Hippocampal formation (tissue), 2 donors: ENCODE measurements around the gene FGB.
"Not testable (repeated sequence)": the region's sequence is repeated elsewhere in the genome, so short reads cannot be mapped to it uniquely, and the experiment has no call there.

Source experiments
- DNase-seq, 2 donors: peaks; one replicate each; lab custom pipeline; 2025; lab: John Stamatoyannopoulos, UW

FGB gene

DNA sequence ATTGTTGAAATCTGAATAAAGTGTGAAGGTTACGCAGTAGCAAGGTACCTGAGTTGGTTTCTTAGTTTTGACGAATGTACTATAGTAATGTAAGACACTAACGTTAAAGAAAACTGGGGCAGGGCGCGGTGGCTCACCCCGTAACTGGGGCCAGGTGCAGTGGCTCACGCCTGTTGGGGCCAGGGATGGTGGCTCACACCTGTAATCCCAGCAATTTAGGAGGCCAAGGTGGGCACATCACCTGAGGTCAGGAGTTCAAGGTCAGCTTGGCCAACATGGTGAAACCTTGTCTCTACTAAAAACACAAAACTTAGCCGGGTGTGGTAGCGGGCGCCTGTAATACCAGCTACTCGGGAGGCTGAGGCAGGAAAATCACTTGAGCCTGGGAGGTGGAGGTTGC lies 34.5 kb downstream of the FGB start:
- DNase-seq = not testable (repeated sequence)

DNA sequence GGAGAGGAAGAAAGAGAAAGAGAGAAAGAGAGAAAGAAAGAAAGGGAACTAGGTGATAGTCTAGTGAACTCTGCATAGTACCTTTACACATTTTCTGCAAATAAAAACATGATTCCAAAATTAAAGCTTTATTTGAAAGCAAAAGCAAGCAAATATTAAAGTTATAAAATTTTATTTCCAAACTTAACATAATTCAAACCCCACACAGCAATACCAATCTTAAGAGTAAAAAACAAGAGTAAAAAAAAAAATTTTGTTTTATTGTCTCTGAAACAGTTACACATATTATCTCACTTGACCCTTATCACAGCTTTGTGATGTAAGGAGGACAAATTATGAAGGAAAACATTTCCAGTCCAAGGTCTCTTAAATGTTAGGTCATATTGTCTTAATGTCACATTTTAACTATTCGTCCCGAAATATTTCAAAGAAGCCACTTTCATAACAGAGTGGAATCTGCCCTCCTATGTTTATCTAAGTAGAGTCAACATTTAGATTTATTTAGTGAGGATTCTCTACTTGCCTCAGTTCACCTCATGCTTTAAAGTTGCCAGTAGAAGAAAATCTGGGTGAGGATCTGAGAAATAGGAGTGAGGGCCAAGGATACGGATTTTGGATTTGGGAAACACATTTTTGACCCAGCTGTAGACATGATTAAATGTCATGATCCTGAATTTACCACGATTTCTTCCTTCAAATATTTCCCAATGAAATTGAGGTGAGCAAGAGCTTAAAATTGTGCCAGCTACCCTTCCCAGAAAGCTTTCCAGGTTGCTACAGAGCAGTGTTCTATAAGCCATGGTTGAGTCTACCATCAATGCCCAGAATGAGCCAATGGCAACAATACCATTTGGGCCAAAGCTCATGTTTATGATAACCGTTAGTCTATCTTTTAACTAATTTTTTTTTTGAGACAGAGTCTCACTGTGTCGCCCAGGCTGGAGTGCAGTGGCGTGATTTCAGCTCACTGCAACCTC lies 35.3 kb downstream of the FGB start:
- no peak for DNase-seq

DNA sequence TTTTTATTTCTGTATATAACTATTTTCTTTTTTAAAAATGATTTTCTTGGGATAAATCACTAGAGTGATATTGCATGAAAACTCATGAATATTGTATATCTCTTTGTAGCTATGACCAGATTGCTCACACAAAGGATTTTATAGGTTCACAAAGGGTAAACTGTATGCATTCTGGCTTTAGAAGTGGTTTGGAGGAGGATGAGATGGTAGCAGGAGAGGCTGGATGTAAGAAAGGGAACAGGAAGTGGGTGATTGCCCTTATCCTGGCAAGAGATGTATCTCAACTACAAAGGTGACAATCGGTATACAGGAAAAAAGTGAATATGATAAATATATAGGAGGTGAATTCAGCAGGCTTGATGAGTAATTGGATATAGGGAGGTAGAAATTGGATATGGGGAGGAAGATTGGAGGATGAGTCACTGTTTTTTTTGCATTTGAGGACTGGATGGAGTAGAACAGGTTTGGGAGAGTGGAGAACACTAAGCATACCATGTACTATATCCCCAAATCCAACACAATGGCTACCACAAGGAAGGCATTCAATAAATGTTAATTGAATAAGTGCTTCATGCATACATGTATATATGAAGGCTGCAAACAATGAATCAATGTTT lies 39.7 kb downstream of the FGB start:
- no peak for DNase-seq

DNA sequence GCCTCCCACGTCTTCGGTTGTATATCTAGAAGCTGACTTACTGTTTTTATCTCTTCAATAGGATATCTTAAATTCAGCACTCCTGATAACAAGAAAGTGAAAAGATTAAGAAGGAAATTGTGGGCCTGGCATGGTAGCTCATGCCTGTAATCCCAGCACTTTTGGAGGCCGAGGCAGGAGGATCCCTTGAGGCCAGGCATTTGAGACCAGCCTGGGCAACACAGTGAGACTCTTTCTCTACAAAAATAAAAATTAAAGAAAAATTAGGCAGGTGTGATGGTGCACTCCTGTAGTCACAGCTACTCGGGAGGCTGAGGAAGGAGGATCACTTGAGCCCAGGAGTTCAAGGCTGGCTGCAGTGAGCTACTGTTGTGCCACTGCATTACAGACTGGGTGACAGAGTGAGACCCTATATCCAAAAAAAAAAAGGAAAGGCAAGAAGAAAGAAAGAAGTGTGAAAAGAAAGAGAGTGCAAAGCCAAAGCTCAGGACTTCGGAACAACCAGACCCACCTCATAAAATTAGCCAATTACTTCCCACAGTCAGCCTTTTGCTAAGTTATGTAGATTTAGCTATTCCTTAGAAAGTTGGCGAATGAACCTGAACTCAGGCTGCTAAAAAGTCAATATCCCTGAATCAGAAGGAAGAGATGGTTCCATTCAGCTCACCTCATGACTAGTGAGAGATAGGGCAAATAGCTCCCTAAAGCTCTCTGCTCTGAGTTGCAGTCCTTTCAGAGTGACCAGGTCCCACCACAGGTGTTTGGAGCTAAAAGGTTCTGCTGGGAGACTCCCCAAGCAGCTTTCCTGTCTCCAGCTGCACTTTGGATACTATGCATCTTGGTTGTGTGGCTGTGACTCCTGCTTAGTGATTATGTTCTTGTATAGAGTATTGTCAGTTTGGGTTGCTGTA lies 40.5 kb downstream of the FGB start:
- DNase-seq = no peak

DNA sequence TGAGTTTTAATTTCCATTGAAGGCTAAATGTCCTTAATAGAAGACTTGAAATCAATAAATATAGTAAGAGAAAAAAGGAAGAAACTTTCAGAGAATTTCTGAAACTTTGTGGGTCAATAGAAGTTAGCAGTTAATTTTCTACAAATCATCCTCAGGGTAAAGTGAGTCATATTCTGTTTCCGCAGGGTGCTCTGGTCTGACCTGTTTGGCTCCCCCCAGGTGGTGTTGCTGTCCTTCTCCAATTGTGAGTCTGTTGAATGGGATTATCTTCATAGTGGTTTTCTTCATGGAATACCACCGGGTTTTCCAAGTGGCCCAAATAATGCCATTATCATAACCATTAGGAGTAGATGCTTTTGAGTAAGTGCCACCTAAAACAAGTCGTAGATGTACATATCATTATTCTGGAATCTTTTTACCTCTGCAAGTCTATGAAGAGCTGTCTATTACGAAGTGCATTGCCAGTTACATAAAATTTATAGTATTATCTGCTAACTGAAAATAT lies 41.9 kb downstream of the FGB start:
- no peak for DNase-seq

DNA sequence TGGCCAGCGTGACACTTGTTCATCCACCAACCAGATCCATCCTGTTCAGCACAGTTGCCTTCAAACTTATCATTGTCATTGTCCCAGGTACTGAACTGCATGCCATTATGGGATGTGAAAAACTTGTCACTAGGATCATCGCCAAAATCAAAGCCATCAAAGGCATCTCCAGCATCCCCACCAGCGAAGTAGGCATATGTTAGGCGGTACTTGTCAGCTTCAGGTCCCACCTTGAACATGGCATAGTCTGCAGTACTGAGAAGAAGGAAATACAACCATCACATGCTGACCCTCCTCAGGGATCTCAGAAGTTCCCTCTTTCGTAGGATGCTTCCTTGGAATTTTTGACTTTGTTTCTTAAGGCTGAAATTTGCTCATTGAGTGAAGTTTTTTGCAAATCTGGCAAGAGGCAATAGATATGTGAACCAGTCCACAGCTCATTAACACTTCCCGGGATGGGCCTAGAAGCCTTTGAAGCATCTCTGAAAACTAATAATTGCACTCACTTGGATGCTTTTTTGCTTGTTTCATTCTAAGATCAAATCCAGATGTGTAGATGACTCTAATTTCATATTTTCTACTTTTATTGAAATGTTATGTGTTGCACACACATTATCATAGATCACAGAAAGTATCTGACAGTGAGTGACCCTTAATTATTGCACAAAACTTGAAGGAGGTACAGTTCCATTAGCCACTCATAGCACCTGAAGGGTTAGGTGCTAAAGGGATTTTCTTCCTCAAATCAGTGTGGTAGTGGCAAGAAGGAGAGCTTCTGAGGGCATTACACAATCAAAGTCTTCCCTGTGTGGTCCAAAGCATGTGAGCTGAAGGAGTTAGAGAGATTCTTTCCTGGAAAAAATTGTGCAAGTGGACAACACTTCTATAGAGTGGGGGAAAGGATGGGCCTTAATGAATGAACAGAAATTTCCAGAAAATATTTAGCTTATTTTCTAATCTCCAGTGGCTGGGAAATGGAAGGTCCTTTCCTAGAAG lies 44.2 kb downstream of the FGB start:
- DNase-seq = no peak

DNA sequence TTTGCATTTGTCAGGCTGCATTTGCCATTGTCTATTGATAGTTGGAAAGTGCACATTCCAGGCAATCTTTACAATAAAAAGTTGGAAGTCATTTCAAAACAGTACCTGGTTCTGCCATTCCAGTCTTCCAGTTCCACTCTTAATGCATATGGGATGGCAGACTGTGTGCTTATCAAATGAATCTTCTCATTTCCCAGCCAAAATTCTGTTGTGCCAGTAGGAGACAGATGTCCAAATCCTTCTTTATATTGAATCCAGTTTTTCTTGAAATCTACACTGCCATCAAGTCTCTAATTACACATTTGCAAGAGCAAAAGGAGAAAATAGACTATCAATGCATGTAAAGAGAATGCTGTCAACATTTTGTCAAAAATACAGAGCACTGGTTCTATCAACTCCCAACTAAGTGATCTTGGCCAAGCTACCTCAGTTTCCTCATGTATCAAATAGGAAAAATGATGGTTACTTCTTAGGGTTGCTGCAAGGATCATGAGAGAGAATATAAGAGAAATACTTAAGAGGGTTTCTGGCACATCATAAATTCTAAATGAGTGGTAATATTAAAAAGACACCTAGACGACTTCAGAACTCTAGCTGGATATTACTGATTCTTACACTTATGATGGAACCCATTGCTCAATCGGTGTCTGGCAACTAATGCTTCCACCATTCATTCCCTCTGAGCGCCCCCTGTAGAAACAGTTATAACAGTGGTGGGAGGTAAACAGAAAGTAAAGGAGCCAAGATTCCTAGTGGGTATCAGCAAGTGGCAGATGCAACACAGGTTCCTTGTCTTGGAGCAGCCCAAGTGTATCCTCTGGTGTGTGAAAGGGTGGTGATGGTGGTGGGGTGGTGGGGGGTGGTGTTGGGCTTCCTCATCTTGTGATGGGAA lies 45.8 kb downstream of the FGB start:
- DNase-seq = no peak

DNA sequence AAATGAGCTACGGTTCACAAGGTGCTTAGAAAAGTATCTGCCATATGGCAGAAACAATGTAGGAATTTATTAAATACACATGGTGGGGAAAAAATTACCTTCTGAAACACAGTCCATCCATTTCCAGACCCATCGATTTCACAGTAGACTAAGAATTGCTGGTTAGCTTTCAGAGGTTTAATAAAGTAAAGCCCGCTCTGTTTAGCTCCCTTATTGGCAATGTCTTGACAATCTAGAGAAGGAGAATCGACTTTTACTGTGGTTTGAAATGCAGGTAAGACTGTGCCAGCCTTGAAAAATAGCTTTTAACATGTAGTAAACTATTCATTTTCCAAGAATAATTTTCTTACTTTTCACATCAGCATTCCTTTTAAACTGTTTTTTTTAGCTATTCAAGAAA lies 46.7 kb downstream of the FGB start:
- DNase-seq = no peak

DNA sequence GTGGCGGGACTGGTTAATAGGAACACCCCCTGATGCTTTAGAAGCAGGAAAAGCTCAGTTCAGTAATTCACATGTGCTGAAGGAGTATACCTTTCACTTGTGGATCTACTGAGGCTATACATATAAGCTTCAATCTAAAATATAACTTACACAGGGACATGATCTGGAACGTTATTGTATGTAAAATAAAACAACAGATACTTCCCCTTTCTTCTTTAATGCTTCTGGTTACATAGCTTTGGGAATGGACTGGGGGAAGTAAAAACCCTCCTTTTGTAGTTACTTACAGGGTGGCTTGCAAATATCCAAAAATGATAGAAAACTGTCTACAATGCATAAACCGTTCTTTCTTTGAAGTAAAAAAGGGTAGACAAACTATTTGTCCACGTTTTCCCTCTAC lies 47.8 kb downstream of the FGB start:
- no peak for DNase-seq

DNA sequence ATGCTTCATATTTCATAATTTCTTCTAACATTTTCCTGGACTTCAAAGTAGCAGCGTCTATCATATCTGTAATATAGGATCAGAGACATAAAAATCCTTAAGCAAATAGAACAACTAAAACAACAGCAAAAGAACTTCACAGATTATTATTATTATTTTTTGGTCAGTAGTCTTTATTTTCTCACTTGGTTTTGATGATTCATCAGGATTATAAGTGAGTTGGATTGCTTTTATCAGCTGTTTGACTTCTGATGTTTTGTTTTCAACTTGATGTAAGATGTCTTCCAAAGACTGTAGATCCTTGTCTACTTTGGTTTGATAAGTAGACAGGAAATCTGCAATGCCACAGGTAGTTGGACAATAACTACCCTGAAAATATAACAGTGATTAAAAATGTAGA lies 49.0 kb downstream of the FGB start:
- DNase-seq = no peak

DNA sequence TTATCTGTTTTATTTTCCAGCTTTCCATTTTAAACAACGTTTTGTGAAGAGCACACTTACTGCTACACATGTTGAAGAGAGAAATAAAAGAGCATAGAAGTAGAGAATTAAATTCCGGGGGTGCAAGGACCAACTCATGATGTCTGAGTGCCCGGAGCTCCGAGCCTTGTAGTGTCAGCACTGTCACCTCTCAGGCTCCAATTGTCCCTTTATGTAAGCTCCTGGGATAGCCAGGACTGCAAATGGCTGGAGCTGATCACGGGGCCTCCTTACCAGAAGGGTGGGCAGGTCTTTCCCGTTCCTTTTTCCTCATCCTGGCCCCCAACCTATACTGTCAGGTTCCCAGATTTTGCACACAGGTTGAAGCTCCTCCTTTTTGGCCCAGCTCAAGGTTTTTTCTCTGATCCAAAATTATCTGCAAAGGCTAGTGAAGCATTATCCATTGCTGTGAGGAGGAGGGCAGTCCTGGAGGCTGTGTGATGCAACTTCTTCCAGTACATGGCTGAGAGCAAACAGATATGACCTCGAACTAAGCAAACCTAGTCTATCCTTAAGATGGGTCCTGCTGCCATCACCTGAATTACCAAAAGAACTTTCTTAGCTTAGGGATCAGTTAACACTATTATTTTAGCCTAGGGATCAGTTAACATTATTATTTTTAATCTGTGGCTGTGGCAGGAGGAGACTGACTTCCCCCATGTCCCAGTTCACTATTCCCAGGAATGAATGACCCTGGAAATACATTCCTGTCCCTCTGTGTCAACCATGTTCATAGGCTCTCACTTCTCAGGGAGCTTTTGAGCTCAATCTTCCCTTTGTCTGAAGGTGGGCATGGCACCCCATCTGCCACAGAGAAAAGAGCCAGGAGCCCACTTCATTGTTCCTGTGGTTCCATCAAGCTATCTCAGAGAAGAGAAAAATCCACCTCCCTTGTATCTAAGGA lies 49.9 kb downstream of the FGB start, which contains the start of gene FGG:
Gene FGG, minus strand, starts transcription at position 185 of the 943 bp plus-strand sequence. Its CDS starts 47 bp downstream, at position 138.
- DNase-seq = no peak

DNA sequence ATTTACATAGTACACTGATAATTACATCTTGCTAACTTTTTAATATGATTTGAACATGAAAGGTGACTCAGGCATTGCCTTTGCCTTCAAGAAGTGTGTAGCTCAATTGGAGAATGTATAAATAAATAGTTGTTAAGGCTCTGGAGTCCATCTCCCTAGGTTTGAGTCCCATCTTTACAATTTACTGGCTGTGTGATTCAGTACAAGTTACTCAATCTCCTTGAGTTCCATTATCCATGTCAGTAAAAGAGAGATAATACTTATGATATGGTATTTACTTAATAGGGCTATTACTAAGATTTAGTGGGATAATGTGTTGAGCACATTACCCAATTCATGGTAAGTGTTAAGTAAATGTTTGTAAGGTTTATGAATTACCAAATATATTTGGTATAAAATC lies 51.5 kb downstream of the FGB start:
- no peak for DNase-seq

DNA sequence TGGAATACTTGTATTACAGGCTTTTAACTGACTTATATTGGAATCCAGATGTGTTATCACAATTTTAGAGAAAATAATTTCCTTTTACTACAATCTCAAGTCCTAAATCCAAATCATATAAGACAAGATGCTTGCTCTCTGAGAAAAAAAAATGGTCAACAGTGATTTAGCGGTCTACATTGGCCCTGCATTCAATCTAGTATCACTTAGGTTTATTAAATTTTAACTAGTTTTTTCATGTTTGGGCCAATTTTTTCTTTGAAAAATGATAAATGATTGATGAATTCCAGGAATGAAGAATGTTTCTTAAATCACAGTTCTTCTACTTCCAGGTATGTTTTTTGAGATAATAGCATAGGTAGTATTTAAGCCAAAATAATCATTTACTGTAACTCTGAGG lies 52.4 kb downstream of the FGB start:
- DNase-seq = no peak

DNA sequence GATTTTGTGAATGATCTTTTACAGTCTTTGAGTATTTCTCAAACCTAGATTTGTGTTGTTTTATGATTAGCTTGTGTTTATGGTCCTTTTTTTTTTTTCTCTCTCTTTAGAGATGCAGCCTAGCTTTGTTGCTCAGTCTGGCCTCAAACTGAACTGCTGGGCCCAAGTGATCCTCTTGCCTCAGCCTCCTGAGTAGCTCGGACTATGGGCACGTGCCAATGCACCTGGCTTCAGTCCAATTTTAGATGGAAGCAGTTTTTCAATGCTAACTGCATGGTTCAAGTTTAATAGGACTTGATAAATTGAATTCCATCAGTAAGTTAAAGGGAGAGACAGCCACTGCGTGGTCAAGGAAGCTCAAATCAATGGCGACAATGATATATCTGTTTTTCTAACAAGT lies 53.5 kb downstream of the FGB start:
- no peak for DNase-seq

DNA sequence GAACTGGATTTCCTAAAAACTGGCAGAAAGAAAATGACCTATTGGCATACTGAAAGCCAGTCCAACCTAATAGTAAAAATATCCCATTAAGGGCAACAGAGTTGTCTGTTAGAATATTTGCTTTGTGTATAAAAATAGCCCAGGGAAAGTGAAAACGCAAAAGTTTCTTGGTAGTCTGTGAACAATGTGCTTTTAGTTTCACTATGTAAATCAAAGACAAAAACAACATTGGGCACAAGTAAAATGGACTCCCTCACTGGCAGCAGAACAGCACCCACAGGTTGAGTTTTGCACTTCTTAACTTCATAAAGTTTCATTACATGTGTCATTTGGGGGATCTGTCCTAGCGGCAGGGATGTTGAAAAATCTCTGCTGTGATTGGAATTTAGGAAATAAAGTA lies 53.9 kb downstream of the FGB start:
- no peak for DNase-seq

DNA sequence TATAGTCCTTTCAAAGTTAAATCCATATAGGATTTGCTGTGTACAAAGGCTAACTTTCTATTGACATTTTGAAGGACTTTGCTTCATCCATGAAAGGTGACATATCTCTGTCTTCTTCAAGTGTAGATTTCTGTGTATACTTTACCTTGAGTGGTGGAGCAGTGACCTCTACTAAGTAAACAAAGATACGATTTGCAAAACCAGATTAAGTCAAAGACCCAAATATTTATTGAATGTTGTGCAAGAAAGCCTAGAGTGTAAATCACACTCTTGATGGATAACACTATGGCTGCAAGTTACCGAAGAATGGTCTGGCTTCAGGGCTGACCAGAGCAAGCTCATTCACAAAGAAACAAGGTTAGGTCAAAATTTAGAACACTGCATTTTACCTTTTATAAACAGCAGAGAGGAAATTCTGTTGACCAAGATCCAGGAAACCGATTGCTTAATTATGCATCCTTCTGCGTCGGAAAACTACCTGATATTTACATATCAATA lies 55.1 kb downstream of the FGB start:
- no peak for DNase-seq

DNA sequence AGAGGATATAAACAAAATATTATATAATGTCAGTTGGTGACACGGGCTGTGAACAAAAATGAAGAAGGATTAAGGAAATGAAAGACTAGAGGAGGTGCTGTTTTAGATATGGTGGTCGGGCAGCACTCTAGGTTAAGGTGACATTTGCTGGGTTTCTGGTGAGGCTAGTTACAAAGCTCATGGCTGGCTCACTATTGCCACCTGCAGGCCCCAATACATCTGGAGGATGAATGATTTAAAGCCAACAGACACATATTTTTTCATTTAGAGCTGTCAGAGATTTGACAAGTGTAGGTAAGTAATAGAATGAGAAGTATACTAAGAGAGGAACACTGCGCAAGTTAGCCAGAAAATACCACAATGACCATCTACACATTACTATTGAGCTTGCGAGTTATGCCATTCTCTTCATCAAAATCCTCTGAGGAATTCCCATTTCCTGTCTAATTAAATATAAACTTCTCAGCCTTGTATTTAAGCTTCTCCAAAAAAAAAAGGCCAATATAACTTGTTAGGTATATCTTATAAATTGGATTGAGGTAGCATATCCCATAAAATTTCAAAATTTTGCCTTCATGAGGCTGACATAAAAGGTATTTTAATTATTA lies 56.0 kb downstream of the FGB start:
- DNase-seq = peak; percentile 37 to 55

DNA sequence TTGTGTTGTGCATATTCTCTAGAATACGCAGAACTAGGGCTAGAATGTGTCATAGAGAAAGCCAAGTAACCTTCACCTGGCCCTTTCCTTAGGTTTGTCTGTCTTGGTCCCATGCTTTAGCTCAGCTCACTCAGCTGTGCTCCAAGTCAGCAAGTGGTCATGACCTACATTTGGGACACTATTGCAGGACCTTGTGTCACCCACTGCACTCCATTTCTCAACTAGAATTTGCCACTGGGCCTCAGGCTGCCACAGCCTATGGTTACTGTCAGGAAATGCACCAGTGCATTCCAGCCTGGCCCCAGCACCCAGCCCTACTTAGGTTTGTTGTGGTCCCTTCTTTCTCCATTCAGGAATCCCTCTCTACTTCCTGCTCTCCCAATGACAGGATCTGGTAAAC lies 57.3 kb downstream of the FGB start:
- DNase-seq = no peak
